Activated CD4-positive, alpha-beta T cell treated with anti-CD3 and anti-CD28 coated beads for 24 hours (primary cell): ENCODE results near the gene HOXD8.

Experiments used
- DNase-seq, 2 donors: peaks; one replicate each; pipeline ENCODE4 v3.0.0-alpha.2; 2020; ENCODE audit warnings: low read depth in 2 of 2

Gene HOXD8

DNA sequence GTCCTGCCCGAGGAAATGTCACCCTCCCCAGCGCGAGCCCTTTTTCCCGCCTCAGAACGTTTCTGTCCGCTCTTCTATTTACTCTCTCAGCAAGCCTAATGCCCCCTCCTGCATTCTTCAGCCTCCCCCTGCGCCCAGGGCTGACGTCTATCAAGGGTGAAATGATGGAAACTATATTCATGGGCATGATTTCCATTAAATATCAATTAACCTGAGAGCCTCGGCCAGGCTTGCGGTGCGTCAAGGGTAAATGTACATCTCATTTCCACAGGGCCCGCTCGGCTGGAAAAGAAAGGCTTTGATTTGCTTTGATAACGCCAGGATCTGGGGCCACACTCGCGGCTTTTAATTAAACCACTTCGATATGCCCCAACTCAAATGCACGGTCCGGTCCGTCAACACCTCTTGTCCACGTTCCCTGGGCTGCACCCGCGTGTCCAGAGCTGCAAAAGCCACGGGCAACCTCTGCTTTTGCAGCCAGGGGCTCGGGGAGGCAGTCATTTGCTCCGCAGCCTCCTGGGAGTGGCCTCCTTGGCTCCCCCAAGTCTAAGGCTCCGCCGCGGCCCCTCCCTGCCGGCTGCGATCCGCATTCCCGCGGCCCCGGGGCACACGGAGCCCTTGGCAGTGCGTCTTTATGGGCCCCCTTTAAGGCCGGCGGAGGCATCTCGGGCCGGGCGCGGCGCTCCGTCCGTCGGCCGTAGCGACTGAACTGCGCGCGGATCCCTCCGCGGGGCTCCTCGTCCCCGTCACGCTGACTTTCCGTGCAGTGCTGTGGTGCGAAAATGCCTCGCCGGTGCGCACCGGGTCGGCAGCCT, at the start of gene HOXD8:
TSS of gene HOXD8 (plus strand) at position 724 of the 815 bp plus-strand sequence. CDS start 662 bp downstream, outside the sequence.
- DNase-seq = no peak

DNA sequence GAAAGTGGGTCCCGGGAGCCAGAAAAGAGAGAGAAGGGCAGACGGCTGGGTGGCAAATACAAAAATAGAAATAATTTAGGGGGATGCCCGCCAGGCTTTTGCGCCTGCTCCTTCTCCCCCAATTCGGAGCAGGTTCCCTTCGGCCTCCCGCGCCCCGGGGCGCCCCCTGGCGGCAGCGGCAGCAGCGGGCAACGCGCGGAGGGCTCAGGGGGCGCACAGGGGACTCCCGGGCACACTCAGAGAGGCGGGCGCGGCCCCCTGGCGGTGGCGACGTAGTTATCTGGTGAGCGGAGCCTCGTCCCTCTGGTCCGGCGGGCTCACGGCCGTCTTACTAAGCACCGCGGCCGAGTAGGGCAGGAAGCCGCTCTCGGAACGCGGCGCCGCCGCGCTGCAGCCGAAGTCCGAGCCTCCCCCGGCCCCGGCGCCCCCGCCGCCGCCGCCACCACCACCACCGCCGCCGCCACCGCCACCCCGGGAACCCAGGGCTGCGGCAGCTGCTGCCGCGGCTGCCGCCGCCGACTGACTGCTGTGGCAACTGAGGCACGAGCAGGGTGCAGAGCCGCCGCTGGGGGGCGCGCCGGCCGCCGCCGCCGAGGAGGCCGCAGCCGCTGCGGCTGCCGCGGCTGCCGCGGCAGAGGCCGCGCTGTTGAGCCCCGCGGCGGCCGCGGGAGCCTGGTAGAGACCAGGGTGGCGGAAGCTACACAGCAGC, 49.5 kb upstream of the HOXD8 start:
- no peak for DNase-seq

DNA sequence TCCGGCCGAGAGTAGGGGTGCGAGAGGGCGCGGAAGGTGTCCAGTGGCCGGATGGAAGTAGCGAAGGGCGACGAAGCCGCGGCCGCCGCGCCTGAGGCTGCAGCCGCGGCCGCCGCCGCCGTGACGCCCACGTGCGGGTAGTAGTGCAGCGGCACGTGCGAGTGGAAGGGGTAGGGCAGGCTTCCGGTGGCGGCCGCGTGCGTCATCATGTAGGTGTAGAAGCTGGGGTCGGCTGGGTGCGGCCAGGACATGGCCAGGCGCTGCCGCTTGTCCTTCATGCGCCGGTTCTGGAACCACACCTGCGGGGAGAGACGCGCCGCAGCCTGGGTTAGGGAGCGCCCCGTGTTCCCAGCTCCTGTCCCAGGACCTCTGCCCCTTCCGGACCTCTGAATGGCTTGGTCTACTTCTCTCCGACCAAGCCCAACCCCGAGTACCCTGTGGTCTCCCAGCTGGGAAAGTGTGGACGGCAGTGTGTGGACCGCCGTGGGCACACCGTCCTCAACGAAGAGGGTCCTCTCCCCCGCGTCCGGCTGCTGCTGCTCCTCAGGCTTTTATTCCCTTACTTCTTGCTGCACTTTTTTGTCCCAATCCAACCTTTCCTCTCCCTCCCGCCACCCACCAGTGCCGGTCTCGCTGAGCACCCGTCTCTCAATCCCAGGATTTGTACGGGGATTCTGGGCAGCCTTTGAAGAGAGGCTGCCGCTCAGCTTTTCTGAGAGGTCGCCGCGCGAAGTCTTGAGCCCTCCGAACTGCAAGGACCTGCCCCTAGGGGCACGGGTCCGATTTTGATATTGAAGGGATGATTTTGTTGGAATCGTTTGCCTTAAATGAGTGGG, 48.7 kb upstream of the HOXD8 start:
- DNase-seq = no peak

DNA sequence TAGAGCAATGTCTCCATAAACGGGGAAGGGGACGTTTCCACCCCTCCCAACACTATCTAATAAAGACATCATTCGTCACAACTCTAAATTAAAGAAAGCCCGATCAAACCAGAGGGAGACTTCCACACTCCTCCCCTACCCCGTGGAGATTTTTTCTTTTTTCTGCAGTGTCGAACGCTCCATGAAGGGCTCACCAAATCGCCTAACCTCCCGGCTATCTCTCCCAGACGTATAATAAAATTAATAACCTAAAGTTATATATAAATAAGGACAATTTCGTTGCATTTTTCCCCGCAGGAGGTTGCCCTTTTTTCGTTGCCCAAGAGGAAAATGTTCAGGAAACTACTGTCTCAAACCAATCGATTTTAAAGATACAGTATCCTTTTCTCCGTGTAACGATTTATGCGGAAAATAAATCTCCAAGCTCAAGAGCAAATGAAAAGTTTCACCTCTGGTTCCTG, 48.1 kb upstream of the HOXD8 start:
- no peak for DNase-seq

DNA sequence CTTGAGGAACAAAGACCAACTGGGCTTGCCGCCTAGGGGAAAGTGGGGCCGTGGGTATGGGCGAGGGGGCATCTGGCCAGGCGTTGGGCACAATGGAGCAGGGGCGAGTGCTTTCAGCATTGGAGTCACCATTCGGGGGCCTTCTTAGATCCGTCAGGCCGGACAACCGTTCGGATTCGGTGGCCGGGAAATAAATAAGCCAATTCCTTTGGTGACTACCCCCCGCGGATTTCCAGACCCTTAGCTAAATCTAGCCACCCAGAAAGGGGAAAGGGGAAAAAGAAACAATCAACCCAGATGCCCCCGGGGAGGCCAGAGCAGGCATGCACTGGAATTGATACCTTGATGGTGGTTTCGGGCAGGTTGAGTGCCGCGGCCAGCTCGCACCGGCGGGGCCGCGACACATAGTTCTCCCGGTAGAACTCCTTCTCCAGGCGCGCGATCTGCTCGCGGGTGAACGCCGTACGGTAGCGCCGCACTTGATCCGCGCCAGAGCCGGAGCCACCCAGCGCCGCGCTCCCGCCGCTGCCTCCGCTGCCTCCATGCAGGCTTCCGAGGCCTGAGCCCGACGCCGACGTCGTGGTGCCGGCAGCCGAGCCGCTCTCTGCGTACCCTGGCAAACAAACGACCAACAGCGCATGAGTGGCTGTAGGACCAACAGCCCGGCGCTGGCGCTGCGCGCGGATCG, 47.5 kb upstream of the HOXD8 start:
- DNase-seq = no peak

DNA sequence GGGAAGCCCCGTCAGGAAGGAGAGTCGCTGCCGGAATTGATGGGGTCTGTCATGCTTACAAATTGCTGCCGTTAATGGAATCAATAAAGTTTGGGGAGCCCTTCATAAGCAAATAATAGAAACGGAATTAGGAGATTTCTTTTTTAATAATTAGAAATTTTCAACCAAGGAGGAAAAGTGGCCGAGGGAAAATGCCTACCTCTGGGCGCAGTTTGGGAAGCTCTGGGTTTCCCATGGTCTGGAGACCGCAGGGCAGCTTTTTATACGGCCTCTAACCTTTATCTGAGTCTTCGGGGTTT, 47.0 kb upstream of the HOXD8 start:
- no peak for DNase-seq

DNA sequence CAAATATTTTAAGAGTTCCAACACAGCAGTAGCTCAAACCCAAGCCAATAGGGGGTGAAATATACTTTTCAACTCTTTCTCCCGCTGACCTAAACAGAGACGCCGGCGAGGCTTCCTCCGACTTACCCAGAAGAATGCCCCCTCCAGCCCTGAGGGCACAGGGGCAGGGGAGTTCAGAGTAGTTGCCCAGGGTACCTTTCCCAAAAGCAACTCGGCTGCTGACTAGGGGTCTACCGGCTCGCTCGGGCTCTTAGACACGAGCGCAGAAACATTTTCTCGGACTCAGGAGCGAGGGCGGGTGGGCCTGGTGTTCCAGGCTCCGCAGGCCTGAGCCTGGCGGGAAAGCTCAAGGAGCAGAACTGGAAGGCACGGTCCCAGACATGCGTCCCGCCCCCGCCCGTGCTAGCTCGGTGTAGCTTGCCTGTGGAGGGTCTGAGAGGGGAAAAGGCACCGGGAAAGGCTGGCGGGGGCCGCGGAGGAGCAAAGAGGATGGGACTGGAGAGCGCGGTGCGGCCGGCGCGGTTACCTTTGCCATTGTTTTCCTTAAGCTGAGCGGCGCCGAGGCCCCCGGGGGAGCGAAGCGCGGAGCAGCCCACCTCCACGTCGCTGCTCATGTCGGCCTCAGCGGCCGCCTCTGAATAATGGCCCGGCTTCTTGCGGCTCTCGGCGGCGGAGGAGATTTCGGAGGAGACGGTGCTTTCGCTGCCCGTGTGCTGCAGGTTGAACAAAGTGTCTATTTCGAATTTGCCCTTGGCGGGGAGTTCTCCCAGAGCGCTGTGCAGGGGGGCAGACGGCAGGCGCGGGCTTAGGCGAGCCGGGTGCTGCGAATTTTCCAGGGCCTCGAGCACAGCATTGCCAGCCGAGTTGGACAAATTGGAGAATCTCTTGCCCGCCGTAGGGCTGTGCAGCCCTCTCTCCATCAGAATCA, 46.4 kb upstream of the HOXD8 start:
- DNase-seq = no peak

DNA sequence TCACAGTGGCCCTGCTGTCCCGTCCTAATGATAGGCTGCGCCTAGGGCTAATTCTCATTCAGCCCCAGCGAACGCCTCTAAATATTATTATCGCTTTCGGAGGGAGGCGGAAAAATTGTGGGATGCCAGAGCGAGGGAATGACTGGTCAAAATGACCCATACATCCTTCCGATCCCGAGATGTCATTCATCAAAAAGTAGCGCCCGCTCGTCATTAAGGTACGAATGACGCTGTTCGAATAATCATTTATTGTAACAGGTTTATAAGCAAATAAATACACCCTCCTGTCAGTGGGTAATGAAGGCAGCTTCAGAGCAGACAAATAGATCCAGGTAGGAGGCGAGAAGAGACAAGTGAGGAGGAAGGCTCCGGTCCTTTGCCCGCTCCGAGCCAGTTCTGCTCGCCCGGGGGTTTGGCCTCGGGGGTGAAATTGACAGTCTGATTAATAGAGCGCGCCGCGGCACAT, 45.7 kb upstream of the HOXD8 start, which contains the start of gene EVX2:
TSS of gene EVX2 (minus strand) at position 167 of the 466 bp plus-strand sequence. CDS start 186 bp downstream, outside the sequence.
- DNase-seq = no peak

DNA sequence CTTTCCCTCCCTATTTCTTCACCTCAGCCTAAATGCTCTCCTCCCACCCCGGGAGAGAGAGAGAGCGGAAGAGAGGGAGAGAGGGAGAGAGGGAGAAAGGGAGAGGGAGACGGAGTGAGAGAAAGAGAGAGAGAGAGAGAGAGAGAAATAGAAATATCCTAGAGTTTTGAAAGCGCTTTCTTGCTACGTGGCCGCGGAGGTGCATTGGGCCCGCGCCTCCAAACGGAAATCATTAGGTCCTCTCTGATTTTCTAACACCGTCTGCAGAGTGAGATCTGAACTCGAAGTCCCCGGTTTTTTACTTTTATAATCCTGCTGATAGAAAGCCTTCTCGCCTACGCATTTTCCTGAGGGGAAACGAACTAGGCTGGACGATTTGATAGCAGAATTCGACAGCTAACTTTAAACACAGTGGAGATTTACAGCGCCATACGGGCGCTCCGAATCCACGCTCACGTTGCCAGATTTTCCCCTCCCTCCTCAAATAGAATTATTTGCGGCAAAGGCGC, 44.8 kb upstream of the HOXD8 start:
- no peak for DNase-seq

DNA sequence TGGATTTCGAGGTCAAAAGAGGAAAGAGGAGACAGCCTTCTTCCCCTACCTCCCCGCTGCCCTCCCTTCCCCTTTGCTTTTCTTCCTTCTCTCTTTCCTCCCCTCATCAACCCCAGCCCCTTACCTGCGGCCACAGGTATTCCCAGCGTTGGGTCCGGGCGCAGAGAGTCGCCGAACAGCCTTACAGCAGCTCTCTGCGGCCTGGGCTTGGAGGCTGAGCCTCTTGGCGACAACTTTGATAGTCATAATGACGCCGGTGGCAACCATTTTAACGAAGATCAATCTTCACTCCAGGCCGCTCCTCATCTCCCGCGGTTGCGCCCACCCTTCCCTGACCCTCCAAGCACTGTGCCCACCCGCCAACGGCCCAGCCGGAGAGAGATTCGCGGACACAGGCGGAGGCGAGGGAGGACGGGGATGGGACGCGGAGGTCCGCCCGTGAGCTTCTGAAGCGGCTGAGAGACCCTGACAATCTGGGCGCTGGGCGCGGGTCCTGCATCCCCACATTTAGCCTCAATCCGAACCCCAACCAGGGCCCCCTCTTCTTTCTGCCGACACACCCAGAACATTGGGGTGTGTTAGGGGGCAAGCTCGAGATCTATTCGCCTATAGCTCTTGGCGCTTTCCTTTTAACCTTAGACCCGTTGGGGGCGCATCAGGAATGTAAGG, 44.3 kb upstream of the HOXD8 start:
- DNase-seq = no peak

DNA sequence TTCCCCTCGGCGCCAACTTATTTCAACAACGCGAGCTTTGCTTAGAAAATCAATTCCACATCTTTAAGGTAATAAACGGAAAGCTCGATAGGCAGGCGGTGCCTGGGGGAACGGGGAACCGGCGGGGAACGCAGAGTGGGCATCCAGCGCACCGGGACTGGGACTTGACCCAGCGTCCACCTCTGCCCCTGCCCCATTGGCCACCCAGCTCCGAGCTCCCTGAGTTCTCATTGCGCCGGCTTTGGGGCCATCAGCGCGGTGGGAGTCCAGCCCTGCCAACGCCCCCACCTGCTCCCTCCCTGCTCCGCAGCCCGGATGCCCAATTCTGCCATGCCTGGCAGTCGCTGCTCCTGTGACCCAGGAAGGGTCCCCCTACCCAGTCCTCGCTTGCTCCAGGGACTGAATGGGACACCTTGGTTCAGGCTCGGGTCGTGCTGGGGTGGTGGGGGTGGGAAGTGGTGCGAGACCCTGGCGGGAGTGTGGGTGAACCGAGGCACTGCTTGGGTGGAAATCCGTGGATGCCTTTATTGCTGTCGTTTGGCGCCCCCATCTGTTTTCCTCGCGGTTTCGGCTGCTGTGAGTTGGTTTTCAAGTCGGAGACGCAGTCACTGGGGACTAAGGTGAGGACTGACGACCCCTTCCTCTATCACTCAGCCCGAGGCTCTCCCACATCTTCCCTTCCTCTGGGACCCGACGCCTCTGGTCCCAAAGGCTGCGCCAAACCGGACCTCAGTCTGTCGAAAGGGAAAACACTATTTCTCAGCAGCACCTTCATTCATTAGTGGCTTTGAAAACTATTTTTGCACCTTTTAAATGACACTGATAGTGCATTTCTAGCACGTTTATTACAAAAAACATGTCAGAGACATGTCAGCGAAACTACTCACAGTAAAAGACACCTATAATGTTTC, 43.4 kb upstream of the HOXD8 start:
- no peak for DNase-seq

DNA sequence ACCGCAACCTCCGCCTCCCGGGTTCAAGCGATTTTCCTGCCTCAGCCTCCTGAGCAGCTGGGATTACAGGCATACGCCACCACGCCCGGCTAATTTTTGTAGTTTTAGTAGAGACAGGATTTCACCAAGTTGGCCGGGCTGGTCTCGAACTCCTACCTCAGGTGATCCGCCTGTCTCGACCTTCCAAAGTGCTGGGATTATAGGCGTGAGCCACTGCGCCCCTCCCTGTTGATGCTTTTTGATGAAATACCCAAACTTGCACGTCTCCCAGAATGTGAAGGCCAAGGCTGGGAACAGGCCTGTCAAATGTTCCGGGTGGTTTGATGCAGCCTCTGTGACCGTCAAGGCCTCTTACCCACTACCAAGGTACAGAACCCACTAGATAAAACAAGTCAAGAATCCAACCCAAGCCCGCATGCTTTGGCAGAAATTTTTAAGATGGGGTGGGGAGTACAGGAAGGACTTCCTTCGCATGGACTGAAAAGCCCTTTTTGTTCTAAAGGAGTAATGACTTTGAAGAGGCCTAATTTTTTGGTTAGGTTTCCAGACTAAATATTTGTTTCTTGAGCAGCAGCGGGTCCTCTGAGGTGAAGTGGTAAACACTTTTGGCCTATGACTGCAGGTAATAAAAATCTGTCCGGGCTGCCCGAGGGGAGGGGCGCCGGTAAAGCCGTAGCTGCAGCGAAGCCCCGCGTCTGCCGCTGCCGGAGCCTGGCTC, 42.0 kb upstream of the HOXD8 start:
- DNase-seq = no peak

DNA sequence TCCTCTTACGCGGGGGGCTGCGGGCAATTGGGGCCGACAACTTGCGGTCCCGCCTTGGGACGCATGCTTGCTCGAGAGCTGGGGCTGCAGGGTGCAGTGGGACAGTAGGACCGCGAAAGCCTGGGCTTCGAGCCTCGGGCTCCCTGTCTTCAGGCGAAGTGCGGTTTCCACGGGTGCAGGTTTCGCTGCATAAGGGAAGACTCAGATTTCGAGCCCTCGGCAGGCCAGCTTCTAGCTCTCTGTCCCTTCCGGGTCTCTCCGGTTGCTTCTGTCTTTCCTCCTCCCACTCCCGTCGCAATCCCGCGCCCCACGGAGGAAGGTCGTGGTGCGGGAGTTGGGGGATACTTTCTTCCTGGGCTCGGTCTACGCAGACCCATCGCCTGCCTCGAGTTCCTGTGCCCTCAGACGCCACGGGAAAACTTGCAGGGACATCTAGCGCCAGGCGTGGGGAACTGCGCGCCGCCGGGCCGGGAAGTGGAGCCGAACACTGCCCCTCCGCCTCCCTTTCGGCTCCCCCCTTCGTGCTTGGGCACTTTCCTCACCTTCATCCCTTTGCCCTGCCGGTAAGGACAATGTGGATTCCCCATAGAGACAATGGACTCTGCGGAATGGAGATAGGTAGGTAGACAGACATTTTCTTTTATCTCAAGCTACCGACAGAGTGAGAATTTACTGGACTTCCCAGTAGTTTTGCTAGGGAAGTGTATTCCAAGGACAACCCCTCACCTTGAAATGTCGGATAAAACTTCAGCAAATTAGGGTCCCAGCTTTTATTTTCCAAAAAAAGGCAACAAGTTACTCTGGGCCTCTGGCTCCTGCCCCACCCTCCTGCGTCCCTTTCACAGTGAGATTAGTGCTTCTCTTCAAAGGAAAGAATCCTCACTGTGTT, 41.2 kb upstream of the HOXD8 start:
- no peak for DNase-seq

DNA sequence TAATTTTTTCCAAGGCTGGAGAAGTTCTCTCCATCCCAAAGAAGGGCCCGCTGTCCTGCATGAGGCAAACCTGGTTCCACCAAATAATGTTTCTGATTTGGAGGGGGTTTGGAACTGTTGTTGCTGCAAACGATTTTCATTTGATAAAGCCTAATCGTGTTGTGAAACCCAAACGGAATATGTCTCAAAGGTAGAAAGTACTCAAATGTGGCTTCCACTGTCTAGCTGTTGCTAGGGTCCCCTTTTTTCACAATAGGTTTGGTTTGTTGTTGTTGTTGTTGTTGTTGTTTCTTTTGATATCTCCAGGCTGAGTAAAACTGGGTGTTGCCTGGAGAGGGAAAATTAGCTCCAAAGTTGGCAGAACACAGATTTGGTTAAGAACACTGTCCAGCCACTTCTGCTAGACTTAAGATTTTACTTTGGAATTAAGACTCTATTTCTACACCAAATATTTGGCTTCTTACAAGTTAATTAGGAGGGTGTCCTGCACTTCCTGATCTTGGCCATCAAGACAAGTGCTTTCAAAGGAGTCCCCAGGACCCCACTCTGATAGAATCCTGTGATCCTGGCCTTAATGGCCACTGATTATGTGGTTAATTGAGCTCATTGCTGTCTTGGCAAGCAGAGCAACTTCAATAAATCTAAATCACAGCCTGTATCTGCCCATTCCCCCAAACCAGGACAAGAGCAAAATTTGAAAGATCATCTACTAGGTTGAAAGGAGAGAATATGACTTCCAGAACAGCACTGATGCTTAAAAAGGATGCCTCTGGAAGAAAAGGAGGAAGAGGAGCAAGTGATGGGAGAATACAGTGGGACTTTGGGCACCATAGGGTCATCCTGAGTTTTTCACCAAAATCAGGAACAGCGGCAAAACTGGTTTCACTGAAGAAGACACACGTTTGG, 40.3 kb upstream of the HOXD8 start:
- no peak for DNase-seq

DNA sequence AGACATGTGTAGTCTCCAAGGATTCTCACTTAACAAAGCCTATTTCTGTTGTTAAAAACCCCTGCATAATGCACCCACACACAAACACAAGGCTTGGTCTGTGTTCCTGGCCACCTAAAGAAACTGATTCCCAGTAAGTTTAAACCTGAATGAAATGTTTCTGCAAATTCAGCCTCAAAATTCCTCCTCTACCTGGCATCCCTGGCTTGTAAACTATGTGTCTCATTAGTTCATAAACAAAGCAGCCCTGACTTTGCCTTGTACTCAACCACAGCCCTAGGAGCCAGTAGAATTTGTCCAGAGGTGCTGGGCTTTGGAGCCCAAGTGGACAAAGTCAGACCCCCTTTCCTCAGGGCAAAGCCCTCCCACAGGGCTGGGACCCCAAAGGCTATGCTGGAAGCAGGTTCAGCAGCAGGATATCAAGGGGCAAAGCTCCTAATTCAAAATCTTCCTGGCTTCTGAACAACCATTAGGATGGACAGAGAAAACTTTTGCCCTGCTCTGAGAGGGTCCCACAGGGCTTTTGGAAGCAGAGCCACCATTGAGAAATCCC, 39.6 kb upstream of the HOXD8 start:
- no peak for DNase-seq

DNA sequence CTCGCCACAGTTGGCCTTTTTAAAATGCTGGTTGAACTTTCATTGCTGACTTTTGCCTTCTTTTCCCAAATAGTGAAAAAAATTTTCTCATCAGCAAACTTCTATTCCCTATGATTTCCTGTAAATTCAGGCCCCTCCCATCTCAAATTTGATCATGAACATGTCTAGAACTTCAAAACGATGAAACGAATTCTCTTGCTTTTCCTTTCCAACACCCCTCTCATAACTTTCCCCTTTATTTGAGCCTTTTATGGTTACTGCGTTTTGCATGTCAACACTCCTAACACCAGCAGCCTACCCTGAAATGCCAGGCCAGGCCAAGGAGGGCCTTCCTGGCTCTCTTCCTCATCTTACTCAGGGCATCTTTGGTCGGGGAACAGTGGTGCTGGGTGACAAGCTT, 38.6 kb upstream of the HOXD8 start:
- DNase-seq = no peak
